GM11168 (cell line): ENCODE results near the gene ABCB11.
"Not testable (repeated sequence)": the region's sequence is repeated elsewhere in the genome, so short reads cannot be mapped to it uniquely, and the experiment has no call there.

Experiments
- in situ Hi-C: fragments of 300-500 bp; cut with MboI; formaldehyde crosslinking; loops from one replicate; pipeline ENCODE4 v1.12.0; 2022; ENCODE audit warnings: low sequenced_read_pairs; ENCODE audit not compliant: unreplicated experiment

The ABCB11 gene

DNA sequence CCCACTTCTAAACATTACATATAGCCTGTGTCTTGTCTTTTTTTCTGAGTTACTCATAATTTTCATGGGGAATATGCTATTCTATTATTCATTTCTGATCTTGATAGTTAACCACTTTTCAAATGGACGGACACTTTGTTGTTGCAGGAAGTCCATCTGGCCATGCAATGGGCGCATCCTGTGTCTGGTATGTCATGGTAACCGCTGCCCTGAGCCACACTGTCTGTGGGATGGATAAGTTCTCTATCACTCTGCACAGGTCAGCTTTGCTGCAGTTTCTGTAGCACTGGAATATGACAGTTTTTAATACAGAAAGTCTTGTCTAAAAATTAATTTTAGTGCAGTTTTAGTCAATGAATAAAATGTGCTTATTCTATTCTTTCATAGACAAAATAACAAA lies 126.8 kb downstream of the ABCB11 start:
- in situ Hi-C loops = loop anchor here (25.0 kb wide), 1 partner anchor 742 kb away; no protein-coding TSS in a partner anchor

- in situ Hi-C loops = loop anchor here (25.0 kb wide), 1 partner anchor 742 kb away; no protein-coding TSS in a partner anchor
Measured at GRCh38 chr2:168903888-168904287, 127.2 kb downstream of the ABCB11 start.

- in situ Hi-C loops = loop anchor here (25.0 kb wide), 1 partner anchor 739 kb away; no protein-coding TSS in a partner anchor
Measured at GRCh38 chr2:168901003-168901402, 130.1 kb downstream of the ABCB11 start, which contains the start of gene G6PC2. Gene G6PC2, plus strand, starts transcription at chr2:168901291. Its CDS starts 41 bp downstream, at chr2:168901332.

DNA sequence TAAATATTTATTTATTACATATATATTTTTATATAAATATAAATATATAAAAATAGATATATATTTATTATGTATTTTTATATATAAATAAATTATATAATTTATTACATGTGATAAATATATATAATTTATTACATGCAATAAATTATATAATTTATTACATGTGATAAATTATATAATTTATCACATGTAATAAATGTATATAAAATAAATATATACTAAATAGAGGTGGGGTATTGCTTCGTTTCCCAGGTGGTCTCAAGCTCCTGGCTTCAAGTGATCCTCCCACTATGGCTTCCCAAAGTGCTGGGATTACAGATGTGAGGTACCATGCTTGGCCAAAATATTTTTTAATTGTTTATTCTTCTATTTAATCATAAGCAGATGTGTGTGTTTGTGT lies 133.7 kb downstream of the ABCB11 start:
- in situ Hi-C loops = no loop called here

- in situ Hi-C loops = no loop called here
Measured at GRCh38 chr2:168896783-168897182, 134.3 kb downstream of the ABCB11 start.

DNA sequence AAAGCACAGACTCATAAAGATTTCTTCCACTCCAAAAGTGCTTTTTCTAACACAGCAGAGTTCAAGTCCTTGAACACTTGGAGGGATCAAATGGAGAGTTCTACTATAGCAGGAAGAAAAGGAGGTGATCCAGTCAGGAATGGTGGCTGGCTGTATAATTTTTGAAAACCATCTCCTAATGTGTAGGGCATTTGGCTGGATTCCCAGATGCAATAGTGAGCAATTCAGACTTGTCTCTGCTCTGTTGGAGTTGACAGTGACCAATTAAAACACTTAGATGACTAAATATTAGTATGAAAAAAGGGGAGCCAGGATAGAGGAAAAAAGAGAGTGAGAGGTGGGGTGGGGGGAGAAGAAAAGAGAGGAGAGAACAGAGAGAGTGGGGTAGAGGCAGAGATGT lies 135.4 kb downstream of the ABCB11 start:
- in situ Hi-C loops = no loop called here

DNA sequence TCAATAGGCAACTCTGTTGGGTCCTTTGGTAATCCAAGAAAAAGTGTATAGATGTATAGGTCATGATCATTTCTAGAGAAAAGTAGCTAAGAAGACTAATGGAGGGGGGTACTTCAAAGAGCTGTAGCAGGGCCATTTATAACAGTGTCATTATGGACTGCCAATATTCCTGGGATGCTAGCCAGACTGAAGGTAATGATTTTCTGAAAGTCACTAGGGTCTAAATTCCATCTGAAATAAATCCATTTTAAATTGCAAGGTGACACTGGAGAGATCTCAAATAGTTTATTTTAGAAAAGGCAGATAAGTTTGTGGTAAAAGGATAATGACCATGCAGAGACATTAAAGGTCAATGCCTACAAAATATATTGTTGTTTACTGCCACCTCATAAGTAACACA lies 136.4 kb downstream of the ABCB11 start:
- in situ Hi-C loops = no loop called here

DNA sequence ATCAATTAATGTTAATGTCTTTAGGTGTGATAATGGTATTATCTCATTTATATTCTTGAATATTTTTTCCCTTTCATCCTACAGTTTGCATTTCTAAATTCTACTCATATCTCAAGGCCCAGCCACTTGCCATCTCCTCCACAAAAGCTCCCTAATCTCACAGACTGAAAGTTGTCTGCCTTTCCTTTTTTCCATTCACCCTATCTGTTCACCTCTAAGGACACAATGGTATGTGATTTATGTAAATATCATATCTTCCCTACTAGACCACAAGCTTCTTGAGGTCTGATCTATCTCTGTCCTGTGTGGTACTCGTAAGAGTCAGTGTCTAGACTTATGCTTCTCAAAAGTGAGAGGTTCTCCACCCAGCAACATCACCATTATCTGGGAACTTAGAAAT lies 137.0 kb downstream of the ABCB11 start:
- in situ Hi-C loops = no loop called here

- in situ Hi-C loops = no loop called here
Measured at GRCh38 chr2:168892327-168892726, 138.8 kb downstream of the ABCB11 start.

DNA sequence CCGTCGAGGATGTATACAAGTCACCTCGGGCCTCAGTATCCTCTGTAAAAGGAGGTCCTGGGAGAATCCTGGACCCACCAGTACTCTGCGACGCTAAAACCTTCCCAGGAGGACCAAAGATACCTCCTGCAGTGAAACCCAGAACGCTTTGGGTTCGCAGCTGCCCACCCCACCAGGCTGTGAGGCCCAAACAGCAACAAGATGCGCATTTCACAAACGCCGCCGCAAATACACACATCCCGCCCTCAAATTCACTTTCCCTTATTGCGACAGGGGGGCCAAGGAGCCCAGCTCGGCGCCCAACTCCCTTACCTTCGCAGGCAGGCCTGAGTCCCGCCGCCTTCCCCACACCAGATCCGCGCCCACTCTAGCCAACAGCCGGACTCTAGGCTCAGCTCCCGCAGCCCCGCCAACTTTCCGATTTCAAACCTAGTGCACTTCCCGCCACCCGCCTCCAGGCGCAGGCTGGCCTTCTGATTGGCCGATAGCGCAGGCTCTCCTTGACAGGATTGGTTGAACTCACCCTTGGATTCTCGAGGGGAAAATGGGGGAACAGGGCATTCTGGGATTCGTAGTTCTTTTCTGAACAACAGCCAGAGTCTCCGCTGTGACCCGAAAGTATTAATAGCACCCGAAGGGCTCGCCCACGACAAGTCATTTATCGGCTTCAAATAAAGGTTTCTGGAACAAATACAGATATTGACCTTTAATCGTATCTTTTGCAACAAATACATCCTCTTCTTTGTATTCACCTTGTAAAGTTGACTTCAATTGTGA lies 140.9 kb downstream of the ABCB11 start, which contains the start of gene SPC25:
SPC25 (minus strand) TSS at position 425 of the 777 bp plus-strand sequence. CDS start 911 bp downstream, outside the sequence.
- in situ Hi-C loops = no loop called here

DNA sequence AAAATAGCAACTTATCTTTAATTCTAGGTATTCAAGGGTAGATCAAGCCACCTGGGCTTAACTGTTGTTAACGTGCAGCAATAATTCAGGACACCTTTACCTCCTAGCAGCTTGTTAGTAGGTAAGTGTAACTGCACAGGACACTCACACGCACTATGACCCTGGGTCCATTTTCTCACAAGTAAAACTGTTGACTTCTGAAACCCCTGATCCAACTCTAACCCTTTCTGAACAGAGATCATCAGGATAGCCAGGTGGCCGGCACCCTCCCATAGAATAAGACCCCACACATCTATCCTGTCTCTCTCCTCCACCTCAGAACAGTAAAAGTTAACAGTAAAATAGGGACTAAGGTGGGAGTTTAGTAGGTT lies 141.5 kb downstream of the ABCB11 start:
- in situ Hi-C loops = no loop called here

DNA sequence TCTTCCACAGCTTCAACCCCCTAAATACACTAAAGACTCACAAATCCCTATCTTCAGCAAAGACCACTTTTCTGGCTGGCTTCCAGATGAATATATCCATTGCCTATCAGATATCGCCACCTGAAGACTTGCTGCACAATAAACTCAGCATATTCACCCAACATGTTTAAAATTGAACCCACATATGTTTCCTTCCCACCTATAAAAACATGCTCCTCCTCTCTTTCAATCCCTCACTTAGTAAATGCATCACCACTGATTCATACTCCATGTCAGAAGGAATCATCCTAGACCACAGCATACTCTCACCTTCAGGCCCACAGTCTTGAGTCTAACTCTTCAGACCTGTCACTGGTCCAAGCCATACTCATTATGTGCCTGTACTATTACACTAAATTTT lies 146.1 kb downstream of the ABCB11 start:
- in situ Hi-C loops = no loop called here

- in situ Hi-C loops = not testable (repeated sequence)
Measured at GRCh38 chr2:168882163-168882562, 149.0 kb downstream of the ABCB11 start.

DNA sequence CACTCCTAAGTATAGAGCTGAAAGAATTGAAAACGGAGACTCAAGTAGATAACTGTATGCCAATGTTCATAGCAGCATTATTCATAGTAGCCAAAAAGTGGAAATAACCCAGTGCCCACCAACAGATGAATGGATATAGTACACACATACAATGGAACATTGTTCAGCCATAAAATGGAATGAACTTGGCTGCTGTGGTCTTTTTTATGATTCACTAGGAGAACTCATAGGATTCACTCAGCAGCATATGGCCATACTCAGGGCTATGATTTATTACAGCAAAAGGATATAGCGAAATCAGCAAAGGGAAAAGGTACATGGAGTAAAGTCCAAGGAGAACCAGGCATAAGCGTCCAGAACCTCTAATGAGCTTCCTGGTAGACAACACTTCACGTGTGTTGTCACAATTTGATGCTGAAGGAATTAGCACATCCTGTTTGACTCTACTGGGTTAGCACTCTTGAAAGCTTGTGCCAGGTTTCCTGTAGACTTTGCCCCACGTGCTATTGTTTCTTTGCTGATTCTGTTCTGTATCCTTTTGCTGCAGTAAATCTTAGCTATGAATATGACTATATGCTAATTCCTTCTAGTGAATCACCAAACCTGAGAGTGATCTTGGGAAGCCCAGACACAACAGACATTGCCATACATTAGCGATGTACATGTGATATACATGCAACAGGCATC lies 156.6 kb downstream of the ABCB11 start:
- in situ Hi-C loops = no loop called here

DNA sequence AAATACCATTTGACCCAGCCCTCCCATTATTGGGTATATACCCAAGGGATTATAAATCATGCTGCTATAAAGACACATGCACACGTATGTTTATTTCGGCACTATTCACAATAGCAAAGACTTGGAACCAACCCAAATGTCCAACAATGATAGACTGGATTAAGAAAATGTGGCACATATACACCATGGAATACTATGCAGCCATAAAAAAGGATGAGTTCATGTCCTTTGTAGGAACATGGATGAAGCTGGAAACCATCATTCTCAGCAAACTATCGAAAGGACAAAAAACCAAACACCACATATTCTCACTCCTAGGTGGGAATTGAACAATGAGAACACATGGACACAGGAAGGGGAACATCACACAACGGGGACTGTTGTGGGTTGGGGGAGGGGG lies 160.3 kb downstream of the ABCB11 start:
- in situ Hi-C loops = not testable (repeated sequence)
